KMS-11 (cell line): Measurements from ENCODE around the gene ART3.
A peak's percentile ranks its signal among the peaks of the same experiment; 100 is the strongest.

Experiments
- H2AFZ ChIP-seq: fragments of 200-600 bp; sonication (generic); 2 replicates; pipeline ENCODE4 v1.6.1; 2016; ENCODE audit warnings: antibody characterized with exemption, mixed run types, low read depth
- H3K27ac ChIP-seq: fragments of 200-600 bp; sonication (generic); 2 replicates; pipeline ENCODE4 v1.6.1; 2016; ENCODE audit warnings: mild to moderate bottlenecking, mixed run types
- H3K27me3 ChIP-seq: fragments of 200-600 bp; sonication (generic); 2 replicates; pipeline ENCODE4 v1.6.1; 2017; ENCODE audit warnings: mild to moderate bottlenecking, low read depth, mixed run types, moderate library complexity; ENCODE audit not compliant: insufficient read depth
- H3K36me3 ChIP-seq: fragments of 200-600 bp; sonication (generic); 2 replicates; pipeline ENCODE4 v1.6.1; 2017; ENCODE audit warnings: mild to moderate bottlenecking, mixed run types; ENCODE audit not compliant: insufficient read depth
- H3K4me1 ChIP-seq: fragments of 200-600 bp; sonication (generic); 2 replicates; pipeline ENCODE4 v1.6.1; 2016; ENCODE audit warnings: mild to moderate bottlenecking, low read depth, mixed run types; ENCODE audit not compliant: poor library complexity, severe bottlenecking
- H3K4me2 ChIP-seq: fragments of 200-600 bp; sonication (generic); 2 replicates; pipeline ENCODE4 v1.7.0; 2016; ENCODE audit warnings: mild to moderate bottlenecking, mixed run types
- H3K4me3 ChIP-seq: fragments of 200-600 bp; sonication (generic); IDR thresholded peaks from 2 replicates; pipeline ENCODE4 v1.6.1; 2017; ENCODE audit warnings: low read depth, low read length, mixed read lengths; ENCODE audit not compliant: insufficient read depth
- H3K79me2 ChIP-seq: fragments of 200-600 bp; sonication (generic); 2 replicates; pipeline ENCODE4 v1.6.1; 2016; ENCODE audit warnings: low read depth, mixed run types; ENCODE audit not compliant: insufficient read depth
- H3K9ac ChIP-seq: fragments of 200-600 bp; sonication (generic); 2 replicates; pipeline ENCODE4 v1.6.1; 2016; ENCODE audit warnings: mild to moderate bottlenecking, mixed run types
- H4K20me1 ChIP-seq: fragments of 200-600 bp; sonication (generic); 2 replicates; pipeline ENCODE4 v1.6.1; 2016; ENCODE audit warnings: mild to moderate bottlenecking, mixed run types; ENCODE audit not compliant: insufficient read depth
- CTCF ChIP-seq: fragments of 200-600 bp; sonication (generic); conservative IDR thresholded peaks from 2 replicates; pipeline ENCODE4 v1.6.1; 2017; ENCODE audit warnings: low read depth, mild to moderate bottlenecking, antibody characterized with exemption, low read length, moderate library complexity, mixed read lengths

The ART3 gene

DNA sequence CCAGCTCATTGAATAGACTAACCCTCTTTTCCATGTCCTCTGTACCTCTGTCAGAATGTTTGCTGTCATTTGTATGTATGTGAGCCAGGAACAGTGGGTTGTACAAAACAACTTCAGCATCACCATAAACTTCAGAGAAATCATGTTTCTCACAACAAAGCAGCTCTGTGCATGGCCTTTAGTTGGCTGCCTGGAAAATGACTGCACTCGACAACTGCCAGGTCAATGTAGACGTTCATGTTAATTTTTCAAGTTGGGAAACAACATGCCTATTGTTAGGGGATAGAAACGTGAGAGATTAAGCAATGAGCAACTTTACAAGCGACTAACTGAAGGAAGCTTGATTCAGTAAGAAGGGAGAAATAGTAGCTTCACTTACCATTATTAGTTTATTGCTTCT lies 20.8 kb upstream of the ART3 start:
- Histone ChIP-seq H4K20me1 (no peaks in the 10 kb centered on the region), H3K27ac (no peak overlapping the region), H3K9ac (no peak overlapping the region), H3K79me2 (no peaks in the 10 kb centered on the region), H3K4me1 (peaks cover 15% of the 10 kb centered on the region), H3K36me3 (no peaks in the 10 kb centered on the region), H3K4me3 (no peak overlapping the region), H2AFZ (no peak overlapping the region), H3K4me2 (no peak overlapping the region), H3K27me3 (no peaks in the 10 kb centered on the region)
- TF ChIP-seq CTCF = no peak

- peak overlapping the region; percentile 30 for H3K4me2 ChIP-seq
Observed at GRCh38 chr4:76055016-76055415, 19.5 kb upstream of the ART3 start.

GRCh38 chr4:76055421-76055820 lies 19.1 kb upstream of the ART3 start:
- Histone ChIP-seq H3K27me3 (no peaks in the 10 kb centered on the region), H3K4me1 (peaks cover 15% of the 10 kb centered on the region), H3K27ac (no peak overlapping the region; the same call in 1 of the 2 replicates), H3K4me3 (no peak overlapping the region), H3K36me3 (no peaks in the 10 kb centered on the region), H4K20me1 (no peaks in the 10 kb centered on the region), H3K4me2 (no peak overlapping the region), H2AFZ (no peak overlapping the region; the same call in 1 of the 2 replicates), H3K79me2 (no peaks in the 10 kb centered on the region), H3K9ac (no peak overlapping the region)
- TF ChIP-seq CTCF = no peak

More at GRCh38 chr4:76055016-76055415, 19.5 kb upstream of the ART3 start:
- no peaks in the 10 kb centered on the region for H3K79me2 ChIP-seq
- H4K20me1 ChIP-seq = no peaks in the 10 kb centered on the region
- no peak overlapping the region for H3K4me3 ChIP-seq
- H2AFZ ChIP-seq = peak overlapping the region; percentile 37; the same call in 1 of the 2 replicates
- no peak overlapping the region for H3K9ac ChIP-seq
- H3K27me3 ChIP-seq = no peaks in the 10 kb centered on the region
- peaks cover 15% of the 10 kb centered on the region for H3K4me1 ChIP-seq
- TF ChIP-seq CTCF = no peak
- no peaks in the 10 kb centered on the region for H3K36me3 ChIP-seq
- peak overlapping the region; percentile 13; the same call in 1 of the 2 replicates for H3K27ac ChIP-seq

DNA sequence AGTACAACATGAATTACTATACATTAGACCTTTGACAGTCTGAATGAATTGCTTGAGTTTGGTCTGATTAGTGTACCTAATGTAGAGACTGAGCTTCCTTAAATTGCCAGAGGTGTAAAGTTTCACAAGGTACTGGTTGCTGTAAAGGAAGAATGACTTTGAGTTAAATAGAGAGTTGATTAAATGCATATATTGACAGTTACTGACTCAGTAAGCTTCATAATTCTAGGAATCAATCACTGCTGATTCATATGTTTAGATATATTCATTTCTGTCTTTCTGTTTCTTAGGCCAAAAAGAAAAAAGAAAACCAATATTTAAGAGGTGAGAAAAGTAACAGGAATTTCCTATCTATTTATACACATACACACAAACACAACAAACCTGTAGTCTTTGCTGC lies 16.2 kb upstream of the ART3 start:
- Histone ChIP-seq H3K4me1 (peaks cover 15% of the 10 kb centered on the region), H4K20me1 (no peaks in the 10 kb centered on the region), H3K4me2 (no peak overlapping the region), H3K79me2 (no peaks in the 10 kb centered on the region), H3K4me3 (no peak overlapping the region), H3K36me3 (no peaks in the 10 kb centered on the region), H3K9ac (no peak overlapping the region), H3K27ac (no peak overlapping the region), H2AFZ (no peak overlapping the region), H3K27me3 (no peaks in the 10 kb centered on the region)
- no peak for TF ChIP-seq CTCF
